ENCODE results near the gene JUNB. TPM values are rescaled to one million over a fixed set of nuclear protein-coding genes. Genes with fewer than 3 reads are reported as not detected.

Gene JUNB
- total and polyA plus RNA-seq, 2 of the 13 experiments (the other 11 are each of a cell fraction or from before 2014, with no cell fraction given): 7.7 to 8.2 TPM

GRCh38 chr19:12792051-12792852, 966 bp downstream of the JUNB start (continued):
- TF ChIP-seq, protein P1, sequence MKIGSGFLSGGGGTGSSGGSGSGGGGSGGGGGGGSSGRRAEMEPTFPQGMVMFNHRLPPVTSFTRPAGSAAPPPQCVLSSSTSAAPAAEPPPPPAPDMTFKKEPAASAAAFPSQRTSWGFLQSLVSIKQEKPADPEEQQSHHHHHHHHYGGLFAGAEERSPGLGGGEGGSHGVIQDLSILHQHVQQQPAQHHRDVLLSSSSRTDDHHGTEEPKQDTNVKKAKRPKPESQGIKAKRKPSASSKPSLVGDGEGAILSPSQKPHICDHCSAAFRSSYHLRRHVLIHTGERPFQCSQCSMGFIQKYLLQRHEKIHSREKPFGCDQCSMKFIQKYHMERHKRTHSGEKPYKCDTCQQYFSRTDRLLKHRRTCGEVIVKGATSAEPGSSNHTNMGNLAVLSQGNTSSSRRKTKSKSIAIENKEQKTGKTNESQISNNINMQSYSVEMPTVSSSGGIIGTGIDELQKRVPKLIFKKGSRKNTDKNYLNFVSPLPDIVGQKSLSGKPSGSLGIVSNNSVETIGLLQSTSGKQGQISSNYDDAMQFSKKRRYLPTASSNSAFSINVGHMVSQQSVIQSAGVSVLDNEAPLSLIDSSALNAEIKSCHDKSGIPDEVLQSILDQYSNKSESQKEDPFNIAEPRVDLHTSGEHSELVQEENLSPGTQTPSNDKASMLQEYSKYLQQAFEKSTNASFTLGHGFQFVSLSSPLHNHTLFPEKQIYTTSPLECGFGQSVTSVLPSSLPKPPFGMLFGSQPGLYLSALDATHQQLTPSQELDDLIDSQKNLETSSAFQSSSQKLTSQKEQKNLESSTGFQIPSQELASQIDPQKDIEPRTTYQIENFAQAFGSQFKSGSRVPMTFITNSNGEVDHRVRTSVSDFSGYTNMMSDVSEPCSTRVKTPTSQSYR (CRISPR knock-in tag; IDR thresholded peaks at IDR 0.05; ENCODE audit: borderline replicate concordance): peak; percentile 53; the same call in 1 of the 2 replicates
- TF ChIP-seq, protein P2, sequence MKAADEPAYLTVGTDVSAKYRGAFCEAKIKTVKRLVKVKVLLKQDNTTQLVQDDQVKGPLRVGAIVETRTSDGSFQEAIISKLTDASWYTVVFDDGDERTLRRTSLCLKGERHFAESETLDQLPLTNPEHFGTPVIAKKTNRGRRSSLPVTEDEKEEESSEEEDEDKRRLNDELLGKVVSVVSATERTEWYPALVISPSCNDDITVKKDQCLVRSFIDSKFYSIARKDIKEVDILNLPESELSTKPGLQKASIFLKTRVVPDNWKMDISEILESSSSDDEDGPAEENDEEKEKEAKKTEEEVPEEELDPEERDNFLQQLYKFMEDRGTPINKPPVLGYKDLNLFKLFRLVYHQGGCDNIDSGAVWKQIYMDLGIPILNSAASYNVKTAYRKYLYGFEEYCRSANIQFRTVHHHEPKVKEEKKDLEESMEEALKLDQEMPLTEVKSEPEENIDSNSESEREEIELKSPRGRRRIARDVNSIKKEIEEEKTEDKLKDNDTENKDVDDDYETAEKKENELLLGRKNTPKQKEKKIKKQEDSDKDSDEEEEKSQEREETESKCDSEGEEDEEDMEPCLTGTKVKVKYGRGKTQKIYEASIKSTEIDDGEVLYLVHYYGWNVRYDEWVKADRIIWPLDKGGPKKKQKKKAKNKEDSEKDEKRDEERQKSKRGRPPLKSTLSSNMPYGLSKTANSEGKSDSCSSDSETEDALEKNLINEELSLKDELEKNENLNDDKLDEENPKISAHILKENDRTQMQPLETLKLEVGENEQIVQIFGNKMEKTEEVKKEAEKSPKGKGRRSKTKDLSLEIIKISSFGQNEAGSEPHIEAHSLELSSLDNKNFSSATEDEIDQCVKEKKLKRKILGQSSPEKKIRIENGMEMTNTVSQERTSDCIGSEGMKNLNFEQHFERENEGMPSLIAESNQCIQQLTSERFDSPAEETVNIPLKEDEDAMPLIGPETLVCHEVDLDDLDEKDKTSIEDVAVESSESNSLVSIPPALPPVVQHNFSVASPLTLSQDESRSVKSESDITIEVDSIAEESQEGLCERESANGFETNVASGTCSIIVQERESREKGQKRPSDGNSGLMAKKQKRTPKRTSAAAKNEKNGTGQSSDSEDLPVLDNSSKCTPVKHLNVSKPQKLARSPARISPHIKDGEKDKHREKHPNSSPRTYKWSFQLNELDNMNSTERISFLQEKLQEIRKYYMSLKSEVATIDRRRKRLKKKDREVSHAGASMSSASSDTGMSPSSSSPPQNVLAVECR (CRISPR knock-in tag; IDR thresholded peaks at IDR 0.05; ENCODE audit: borderline replicate concordance): peak; percentile 86
- TF ChIP-seq FOXA3 (CRISPR knock-in tag; IDR thresholded peaks at IDR 0.05): peak; percentile 40; the same call in 1 of the 2 replicates
- TF ChIP-seq, protein P3, sequence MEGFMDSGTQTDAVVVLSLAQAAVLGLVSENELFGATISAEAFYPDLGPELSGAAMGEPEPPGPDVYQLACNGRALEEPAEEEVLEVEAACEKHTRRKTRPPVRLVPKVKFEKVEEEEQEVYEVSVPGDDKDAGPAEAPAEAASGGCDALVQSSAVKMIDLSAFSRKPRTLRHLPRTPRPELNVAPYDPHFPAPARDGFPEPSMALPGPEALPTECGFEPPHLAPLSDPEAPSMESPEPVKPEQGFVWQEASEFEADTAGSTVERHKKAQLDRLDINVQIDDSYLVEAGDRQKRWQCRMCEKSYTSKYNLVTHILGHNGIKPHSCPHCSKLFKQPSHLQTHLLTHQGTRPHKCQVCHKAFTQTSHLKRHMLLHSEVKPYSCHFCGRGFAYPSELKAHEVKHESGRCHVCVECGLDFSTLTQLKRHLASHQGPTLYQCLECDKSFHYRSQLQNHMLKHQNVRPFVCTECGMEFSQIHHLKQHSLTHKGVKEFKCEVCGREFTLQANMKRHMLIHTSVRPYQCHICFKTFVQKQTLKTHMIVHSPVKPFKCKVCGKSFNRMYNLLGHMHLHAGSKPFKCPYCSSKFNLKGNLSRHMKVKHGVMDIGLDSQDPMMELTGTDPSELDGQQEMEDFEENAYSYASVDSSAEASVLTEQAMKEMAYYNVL (CRISPR knock-in tag; IDR thresholded peaks at IDR 0.05; ENCODE audit: borderline replicate concordance): peak; percentile 22; the same call in 1 of the 2 replicates
- no peak for TF ChIP-seq HMG20B (CRISPR knock-in tag; conservative IDR thresholded peaks at IDR 0.05)
- TF ChIP-seq TP53 (CRISPR knock-in tag; conservative IDR thresholded peaks at IDR 0.05): 0 out of 2 replicates have a peak, but pooled peaks have one; percentile 37
- TF ChIP-seq ZNF552 (CRISPR knock-in tag; IDR thresholded peaks at IDR 0.05; ENCODE audit: borderline replicate concordance): peak; percentile 58; the same call in 1 of the 2 replicates
- peak; percentile 75; the same call in 1 of the 2 replicates for TF ChIP-seq RXRA (CRISPR knock-in tag; IDR thresholded peaks at IDR 0.05)
- no peak for TF ChIP-seq ETS1 (CRISPR knock-in tag; IDR thresholded peaks at IDR 0.05)
- TF ChIP-seq NR3C1 (CRISPR knock-in tag; IDR thresholded peaks at IDR 0.05): no peak
- 0 out of 2 replicates have a peak, but pooled peaks have one; percentile 40 for TF ChIP-seq ZNF350 (CRISPR knock-in tag; IDR thresholded peaks at IDR 0.05; ENCODE audit: borderline replicate concordance, low read depth)
- TF ChIP-seq PCBP2 (optimal IDR thresholded peaks at IDR 0.05; ENCODE audit: low read depth, low read length, poor library complexity, severe bottlenecking): no peak
- TF ChIP-seq ZFP82 (CRISPR knock-in tag; IDR thresholded peaks at IDR 0.05; ENCODE audit: borderline replicate concordance): 0 out of 2 replicates have a peak, but pooled peaks have one; percentile 16
- peak; percentile 28; the same call in 1 of the 2 replicates for TF ChIP-seq WIZ (CRISPR knock-in tag; IDR thresholded peaks at IDR 0.05)
- no peak for TF ChIP-seq ATF3 (CRISPR knock-in tag; IDR thresholded peaks at IDR 0.05)
- TF ChIP-seq NONO (IDR thresholded peaks at IDR 0.05): no peak
- no peak for TF ChIP-seq NONO (CRISPR knock-in tag; conservative IDR thresholded peaks at IDR 0.05)

Measured in HepG2 (cell line).